Inflammatory macrophage treated with lipopolysaccharide for 4 hours (primary cell): ENCODE results near the gene IGIP.

Source experiments
- DNase-seq: peaks from one replicate; pipeline ENCODE4 v3.0.0-alpha.2; 2020

Gene IGIP

DNA sequence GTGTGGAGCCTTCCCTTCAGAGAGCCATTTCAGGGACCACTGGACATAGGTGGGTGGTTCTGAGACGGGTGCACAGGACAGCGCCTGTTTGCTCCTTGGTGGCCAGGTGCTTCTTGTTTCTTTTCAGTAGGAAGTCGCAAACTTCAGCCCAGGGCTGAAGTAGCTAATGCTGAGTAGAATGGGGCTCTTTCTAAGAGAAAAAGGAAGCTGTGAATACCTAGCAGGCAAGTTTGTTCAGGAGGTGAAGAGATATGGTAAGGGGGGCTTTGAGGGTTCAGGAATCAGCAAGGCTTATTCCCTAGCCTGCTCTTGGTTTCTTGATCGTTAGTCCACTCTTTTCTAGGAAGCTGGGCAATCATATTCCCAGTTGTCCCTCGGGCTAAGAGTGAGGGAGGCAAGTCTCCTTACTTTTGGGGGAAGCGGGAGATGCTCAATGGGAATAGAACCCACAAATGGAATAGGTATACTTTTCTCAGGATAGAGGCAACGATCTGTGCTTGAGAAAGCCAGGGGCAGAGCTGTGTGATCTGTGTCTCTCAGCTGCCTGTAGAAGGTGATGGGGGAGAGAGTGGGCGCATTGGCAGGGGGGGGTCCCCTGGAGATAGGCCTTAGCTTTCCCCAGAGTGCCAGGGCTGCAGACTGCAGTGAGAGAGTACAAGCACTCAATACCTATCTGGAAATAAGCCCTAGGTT, 13.7 kb upstream of the IGIP start:
- no peak for DNase-seq

DNA sequence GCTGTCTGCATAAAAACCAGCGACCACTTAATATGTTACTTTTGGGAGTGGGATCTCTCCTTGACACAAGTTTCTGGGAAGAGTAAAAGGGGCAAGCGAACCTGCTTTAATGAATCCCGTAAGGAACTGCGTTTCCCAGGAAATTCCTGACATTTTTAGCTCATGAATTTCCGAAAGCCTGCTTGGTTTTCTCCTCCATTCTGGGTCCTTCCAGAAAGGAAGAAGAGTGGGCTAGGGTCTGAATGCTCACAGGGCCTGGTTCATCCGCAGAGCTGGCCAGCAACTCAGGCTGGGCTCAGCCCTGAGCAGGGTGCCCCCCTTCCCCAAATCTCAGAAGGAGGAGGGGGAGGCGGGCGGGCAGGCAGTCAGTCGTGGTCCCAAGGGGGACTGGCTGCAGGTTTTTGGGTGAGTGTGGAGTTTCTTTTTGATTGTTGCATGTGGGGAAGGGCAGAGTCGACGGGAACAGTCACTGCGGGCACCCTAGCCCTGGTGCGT, 13.0 kb upstream of the IGIP start:
- DNase-seq: no peak

DNA sequence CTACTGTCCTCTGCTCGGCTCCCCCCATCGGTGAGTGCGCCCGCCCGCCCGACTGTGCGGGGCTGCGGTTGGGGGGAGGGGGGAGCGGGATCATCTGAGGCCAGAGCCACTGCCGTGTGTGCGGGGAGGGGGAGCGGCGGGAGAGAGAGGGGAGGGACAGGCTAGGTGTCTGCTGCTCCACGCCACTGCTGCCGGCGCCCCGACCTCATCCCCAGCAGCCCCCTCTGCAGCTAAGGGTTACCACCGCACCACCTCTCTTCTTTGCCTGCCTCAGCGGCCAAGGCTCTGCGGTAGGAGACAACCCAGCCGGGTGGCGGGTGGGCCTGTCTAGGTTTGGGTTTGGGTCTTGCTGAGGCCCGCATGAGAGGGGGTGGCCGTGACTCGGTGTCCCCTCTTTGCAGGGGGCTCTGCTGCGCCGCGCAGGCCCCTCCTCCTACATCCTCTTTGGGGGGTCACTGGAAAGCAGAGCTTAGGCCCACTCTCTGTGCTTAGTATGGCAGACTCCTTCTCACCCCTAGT, 12.5 kb upstream of the IGIP start:
- no peak for DNase-seq

DNA sequence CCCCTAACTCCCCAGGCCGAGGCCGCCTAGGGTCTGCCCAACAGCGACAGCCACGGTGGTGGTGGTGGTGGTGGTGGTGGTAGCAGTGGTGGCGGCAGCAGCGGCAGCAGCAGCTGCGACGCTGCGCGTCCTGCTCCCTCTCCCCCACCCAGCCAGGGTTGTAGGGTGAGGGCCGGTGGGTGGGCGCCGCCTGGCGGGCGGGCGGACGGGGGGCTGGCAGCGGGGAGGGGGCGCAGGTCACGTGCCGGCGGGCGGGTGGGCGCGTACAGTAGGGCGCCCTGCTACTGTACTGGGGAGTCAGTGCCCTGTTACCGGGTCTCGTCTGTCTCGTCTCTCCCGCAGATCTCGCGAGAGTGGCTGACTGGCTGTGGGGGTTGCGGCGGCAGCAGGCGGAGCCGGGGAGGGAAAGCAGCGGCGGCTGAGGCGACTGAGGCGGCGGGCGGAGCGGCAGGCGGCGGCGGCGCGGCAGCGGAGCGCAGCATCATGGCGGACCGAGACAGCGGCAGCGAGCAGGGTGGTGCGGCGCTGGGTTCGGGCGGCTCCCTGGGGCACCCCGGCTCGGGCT, 12.0 kb upstream of the IGIP start, which contains the start of gene PURA:
TSS of gene PURA (plus strand) at position 411 of the 565 bp plus-strand sequence. CDS start at position 484, 73 bp downstream.
- peak; percentile 94 for DNase-seq

DNA sequence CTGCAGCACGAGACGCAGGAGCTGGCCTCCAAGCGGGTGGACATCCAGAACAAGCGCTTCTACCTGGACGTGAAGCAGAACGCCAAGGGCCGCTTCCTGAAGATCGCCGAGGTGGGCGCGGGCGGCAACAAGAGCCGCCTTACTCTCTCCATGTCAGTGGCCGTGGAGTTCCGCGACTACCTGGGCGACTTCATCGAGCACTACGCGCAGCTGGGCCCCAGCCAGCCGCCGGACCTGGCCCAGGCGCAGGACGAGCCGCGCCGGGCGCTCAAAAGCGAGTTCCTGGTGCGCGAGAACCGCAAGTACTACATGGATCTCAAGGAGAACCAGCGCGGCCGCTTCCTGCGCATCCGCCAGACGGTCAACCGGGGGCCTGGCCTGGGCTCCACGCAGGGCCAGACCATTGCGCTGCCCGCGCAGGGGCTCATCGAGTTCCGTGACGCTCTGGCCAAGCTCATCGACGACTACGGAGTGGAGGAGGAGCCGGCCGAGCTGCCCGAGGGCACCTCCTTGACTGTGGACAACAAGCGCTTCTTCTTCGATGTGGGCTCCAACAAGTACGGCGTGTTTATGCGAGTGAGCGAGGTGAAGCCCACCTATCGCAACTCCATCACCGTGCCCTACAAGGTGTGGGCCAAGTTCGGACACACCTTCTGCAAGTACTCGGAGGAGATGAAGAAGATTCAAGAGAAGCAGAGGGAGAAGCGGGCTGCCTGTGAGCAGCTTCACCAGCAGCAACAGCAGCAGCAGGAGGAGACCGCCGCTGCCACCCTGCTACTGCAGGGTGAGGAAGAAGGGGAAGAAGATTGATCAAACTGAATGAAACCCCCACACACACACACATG, 11.2 kb upstream of the IGIP start:
- DNase-seq: peak; percentile 76

DNA sequence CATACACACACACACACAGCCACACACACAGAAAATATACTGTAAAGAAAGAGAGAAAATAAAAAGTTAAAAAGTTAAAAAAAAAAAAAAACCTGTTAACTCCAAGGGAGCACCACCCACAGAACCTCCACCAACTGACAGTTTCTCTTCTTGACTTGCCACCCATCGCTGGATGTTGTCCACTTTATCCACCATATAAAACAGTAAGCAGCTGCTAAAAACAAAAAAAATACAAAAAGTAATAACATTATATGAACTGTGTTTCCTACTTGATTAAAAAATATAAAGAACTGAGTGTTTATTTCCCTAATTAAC, 10.6 kb upstream of the IGIP start:
- no peak for DNase-seq

DNA sequence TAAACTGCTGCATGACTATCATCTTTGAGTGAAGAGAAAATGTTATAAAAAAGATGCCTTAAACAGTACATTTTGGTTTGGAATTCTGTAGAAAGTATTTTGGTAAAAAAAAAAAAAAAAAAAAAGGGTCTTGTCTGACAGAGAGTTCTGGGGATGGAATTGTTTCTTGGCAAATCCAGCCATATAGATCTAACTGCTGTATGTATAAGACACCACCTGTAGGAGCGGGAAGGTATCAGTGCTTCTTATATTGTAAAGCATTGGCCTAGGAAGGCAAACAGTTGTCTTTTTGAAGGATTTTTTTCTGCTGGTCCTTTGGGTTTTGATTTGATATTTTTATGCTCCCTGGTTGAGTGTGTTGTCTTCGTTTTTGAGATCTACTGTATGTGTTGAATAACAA, 9.0 kb upstream of the IGIP start:
- DNase-seq: no peak

DNA sequence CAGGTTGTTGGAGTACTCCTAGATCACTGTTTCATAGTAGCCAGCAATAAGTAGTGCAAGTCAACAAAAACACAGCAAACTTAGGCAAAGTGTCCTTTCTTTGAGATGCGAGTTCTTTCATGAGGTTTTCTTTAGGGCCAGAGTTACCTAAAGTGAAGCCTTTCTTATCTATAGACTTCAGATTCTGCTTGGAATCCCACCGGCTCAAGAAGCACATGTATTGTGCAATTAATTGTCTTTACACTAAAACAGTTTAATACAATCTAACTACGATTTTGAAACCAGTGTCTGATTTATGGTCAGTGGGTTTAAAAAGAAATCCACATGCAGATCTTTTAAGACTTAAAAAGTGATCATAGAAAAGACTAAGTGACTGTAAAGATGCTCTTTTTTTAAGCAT, 8.2 kb upstream of the IGIP start:
- no peak for DNase-seq

DNA sequence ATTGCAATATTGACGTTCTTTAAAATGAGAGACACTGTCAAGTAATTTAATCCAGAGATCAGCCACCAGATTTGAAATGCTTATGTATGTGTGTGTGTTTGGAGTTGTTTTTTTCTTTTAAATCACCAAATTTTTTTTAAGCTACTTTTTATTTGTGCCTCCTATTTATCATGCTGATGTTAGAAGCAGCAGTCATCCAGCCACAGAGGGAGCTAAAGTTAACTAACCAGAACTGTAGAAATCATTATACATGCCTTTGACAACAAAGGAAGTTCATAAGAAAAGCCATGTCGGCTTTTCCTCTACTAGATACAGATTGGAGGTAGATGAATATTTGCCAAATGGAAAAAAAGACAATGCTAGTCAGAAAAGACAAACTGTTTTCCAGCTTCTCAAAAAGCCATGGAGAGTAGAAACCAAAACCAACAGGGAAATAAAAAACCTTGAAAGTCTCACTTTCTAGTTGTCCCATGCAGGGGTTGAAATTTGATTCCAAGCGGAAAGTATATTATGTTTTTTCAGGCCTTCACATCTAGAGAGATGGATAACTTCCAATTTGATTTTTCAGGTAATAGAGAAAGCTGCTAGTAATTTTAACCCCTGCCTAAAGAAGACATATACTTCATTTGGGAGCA, 7.3 kb upstream of the IGIP start:
- no peak for DNase-seq

DNA sequence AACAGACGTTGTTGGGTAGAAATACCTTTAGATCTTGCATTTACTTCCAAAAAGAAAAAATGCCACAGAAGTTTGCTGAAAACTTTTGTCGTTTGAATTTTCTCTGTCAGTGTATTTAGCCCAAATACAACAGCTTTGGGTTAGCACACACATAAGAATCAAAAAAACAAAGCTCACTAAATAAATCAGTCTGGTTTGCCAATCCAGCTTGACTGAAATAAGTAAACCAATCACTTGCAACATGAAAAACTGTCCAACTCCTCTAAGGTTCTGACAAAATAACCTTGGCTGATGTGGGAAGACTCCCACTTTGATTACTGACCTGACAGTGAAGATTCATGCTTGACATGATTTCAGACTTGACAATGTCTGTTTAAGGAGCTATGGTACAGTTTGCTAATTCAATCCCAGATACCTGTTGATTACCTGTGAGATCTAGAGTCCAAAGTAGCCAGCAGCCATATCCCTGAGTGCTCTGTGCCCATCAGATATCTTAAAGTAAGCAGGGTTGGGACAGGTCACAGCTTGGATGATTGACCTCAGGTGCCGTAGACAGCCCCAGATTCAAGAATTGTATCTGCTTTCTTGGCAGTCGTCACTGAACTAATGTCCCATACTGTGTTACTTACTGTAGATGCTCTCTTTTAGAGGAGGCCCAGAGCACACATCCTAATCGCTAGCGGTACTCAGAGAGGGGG, 727 bp downstream of the IGIP start:
- DNase-seq: no peak

DNA sequence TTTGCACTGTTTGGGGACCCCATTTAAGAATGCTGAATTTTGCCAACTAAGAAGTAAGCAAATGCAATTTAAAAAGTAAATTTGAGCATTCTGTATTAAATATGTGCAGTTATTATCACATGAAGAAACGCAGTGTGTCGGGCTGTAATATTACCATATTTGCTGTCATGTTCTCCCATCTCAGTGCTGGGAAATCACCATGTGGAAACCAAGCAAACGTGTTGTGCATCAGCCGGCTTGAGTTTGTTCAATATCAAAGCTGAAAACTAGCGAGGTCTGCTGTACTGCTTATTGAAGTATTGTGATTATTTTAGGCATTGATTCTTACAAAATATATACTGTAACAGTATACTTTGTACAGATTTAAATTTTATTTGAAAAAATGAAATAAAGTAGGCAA, 2.6 kb downstream of the IGIP start:
- no peak for DNase-seq

DNA sequence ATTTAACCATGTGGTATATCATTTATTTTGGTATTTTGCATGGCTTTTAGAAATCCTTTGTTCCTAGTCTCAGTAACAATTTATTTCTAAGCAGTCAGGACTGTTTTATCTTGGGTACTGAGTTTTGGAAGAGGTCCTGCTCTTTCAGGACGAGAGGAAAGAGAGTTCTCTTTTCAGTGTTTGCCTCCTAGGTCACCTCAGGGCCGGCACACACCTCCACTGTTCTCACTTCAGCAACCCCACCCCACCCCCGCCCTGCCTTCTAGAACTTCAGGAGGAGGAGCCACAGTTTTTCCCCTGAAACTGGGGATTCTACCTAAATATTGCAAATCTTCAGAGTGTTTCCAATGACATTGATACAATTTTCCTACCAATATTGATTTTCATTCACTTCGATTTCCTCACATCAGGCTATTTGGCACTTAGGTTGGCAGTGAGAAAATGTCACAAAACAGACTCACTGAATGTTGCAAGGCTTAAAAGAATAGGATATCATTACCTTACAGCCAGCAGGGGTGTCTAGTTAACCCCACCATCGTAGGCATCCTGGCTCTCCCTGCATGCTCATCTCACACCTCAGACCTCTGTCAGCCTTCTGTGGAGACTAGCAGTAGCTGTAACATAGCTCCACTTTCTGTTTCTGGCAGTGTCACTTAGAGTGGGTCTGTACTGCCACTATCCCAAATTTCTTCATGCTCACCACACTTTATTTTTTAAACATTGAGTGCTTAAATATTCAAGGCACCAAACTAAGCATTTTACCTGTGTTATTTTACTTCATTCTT, 5.4 kb downstream of the IGIP start:
- DNase-seq: no peak

DNA sequence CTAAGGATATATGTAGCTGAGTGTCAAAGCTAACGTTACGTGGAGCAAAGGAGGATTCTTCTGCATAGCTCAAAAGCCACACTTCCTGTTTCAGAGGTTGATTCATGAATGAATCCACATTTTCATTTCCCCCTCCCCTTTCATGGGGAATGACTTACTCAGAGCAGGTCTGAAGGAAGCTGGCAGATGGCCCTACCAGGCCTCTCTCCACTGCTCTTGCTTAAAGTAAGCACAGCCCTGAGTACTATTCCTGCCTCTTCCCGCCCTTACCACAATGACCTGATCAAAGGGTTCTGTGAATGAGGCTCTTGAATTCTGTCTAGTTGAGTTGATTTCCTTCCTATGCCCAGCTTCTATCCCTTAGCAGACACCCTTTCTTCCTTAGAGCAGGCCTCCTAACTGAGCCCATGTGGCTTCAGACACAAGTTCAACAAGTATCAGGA, 6.3 kb downstream of the IGIP start:
- DNase-seq: peak; percentile 84

DNA sequence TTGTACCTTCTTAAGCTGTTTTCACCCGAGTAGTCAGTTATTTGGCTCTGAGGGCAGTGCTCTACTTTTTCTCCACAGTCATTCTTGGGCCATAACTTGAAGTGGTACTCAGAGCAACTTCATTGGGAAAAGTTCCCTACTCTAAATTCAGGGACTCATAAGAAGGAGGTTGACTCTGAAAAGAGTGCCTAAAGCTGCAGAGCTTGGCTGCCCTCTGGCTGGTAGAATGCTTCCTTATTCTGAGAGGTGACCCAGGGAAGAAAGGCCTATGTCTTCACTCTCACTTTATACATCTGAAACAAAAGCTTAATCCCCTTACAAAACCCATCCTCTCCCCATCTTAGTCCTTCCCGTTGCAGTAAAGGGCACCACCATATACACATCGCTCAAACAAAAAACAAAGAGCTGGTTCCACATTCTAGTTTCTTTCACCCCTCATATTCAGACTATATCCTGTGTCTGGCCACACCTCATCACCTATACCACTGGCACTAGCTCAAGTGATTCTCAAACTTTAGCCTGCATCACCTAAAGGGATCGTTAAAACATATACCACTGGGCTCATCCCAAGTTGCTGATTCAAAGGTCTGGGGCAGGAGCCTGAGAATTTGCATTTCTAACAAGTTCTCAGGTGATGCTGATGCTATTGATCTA, 7.9 kb downstream of the IGIP start:
- no peak for DNase-seq

DNA sequence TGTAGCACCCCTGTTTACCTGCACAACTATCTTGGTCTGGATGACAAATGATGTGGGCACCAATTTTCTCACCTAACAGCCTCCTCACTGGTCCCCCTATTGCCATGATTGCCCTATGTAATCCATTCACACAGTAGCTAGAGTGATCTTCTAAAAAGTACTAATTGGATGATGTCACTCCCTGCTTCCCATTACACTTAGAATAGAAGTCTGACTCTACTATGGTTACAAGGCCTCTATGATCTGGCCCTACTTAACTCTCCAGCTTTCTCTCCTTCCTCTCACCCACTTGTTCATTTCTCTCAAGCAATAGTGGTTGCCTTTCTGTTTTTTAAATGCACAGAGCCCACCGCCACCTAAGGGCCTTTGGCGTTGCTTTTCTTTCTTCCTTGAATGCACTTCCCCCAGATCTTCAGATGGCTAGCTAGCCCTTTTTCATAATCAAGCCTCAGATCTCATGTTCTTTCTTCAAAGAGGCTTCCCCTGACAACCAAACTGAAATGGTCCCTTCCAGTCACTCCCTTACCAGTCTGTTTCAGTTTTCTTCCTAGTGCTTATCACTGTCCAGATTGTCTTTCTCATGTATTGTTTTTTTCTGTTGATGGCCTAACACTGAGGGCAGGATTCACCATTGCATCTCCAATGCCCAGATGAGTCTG, 8.7 kb downstream of the IGIP start:
- DNase-seq: no peak

DNA sequence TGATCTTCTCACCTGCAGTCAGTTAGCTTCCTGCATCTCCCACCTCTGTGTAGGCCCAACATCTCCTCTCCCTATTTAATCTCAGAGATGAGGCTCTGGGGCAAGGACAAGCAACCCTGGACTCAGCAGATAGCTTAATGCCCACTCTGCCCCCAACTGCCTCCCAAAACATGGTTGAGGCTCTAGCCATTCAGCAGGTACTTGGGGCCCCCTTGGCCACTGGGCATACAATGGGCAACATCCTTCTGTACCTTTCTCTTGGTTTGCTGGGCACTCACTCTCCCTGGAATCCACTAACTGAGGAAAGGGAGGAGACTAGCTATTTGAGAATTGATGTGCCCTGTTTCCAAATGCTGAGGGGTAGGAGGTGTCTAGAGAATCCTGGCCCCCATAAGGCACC, 9.4 kb downstream of the IGIP start:
- DNase-seq: no peak

DNA sequence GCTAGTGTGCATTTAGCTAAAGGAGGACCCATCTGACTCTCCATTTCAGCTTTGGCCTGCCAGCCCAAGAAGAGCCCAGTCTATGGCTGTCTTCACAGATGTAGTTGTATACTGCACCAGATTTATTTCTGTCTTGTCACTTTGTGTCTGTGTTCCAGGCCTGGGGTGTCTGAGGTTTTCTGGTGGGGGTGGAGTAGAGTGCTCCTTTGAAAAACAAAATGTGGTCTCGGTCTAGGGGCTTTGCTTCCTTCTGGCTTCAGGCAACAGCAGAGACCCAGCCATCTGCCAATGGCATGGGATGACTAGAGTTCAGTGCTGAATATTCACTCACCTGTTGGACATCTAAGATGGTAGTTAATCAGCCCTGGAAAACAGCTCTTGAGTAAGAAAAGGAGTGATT, 10.9 kb downstream of the IGIP start:
- no peak for DNase-seq

DNA sequence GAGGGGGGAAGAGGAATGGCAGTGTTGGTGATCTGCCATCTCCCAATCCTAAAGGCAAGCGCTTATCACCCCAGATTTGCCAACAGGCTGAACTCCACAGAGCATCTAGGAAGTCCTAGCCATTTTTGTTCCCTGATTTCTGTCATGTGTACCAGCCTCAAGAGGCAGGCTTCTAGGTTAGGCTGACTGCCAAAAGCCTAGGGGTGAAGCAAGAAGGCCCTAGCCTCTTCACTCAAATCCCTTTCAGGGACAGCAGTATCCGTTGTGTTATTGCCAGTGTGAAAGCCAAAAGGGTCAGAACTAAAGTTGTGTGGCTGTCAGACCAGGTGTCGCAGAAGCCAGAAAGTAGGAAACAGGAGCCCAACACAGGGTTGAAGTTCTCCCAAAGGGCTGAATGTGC, 14.7 kb downstream of the IGIP start:
- no peak for DNase-seq

DNA sequence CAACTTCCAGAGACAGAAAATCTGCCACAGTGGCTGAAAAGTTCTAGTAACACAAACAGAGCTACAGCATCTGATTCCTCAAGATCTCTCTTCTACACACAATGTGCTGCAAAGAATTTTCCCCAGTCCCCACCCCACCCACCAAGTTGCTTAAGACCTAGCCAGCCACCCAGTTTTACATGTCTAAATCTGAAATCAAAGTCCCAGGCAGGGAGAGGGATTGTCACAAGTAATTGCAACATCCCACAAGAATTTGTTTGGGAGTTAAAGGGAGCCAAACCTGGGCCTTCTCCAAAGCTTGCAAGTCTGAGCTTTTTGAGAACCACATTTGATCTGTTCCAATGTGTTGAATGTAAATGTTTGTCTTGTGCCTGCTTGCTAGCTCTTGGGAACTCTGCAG, 15.5 kb downstream of the IGIP start:
- DNase-seq: no peak

DNA sequence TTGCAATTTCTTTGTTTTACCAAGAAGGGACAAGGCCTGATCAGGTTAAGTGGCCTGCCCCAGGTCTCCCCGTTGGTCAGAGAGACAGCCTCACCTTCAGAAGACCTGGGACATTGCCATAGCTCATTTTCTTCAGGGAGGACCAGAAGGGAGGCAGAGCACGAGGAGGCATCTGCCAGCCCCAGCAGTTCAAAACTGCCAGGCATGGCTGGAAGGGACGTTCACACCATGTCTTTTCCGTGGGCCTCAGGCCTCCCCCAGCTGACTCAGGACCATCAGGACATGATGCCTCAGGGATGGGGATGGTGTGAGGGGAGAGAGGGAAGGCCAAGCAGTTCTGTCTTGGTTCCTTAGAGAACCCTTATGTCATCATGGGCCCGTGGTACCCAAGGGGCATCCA, 16.5 kb downstream of the IGIP start:
- DNase-seq: no peak

DNA sequence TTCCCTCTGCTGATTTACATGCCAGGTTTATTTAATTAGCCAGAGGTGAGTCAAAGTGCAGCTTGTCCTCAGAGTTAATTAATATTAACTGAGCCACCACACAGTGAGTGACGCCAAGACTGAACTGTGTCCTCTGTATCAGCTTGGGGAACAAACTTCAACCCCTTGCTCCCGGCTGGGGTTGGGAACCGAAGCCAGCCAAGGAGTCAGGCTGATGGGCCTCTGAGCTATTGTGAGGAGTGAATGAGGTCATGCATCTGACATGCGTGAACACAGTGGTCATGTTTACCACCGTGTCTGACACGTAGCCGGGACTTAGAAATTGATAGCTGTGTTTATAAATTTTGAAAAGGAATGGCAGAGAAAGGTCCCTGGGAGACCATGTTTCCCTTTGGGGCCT, 17.1 kb downstream of the IGIP start:
- no peak for DNase-seq
